ENCODE results near the gene DHX16. TPM values are rescaled to one million over a fixed set of nuclear protein-coding genes. Genes with fewer than 3 reads are reported as not detected.

DHX16 gene
- total and polyA plus RNA-seq, 9 of the 15 experiments (the other 6 are each of a cell fraction or from before 2014, with no cell fraction given): 14.6 to 66.1 (median 47.5) TPM

GRCh38 chr6:30719356-30719755 is 46.5 kb upstream of the DHX16 start (continued):
- TF ChIP-seq ATF3 (IDR thresholded peaks at IDR 0.05) (0 out of 2 replicates have a peak, but pooled peaks have one; percentile 3), ATF3 (CRISPR knock-in tag; conservative IDR thresholded peaks at IDR 0.05) (no peak), PML (IDR thresholded peaks at IDR 0.05; ENCODE audit: low read length) (no peak), RBBP5 (IDR thresholded peaks at IDR 0.05; ENCODE audit: borderline replicate concordance, insufficient read depth, low read length, poor library complexity, severe bottlenecking) (peak; percentile 9), NFRKB (IDR thresholded peaks at IDR 0.05; ENCODE audit: low read depth) (0 out of 2 replicates have a peak, but pooled peaks have one; percentile 18), ZNF318 (IDR thresholded peaks at IDR 0.05; ENCODE audit: borderline replicate concordance in 1 of 2, low read depth in 1 of 2) (no peak), SP2 (IDR thresholded peaks at IDR 0.05; ENCODE audit: extremely low read depth, low read depth, low read length, poor library complexity, severe bottlenecking) (no peak), RFX5 (IDR thresholded peaks at IDR 0.05; ENCODE audit: low read depth, low read length) (0 out of 2 replicates have a peak, but pooled peaks have one; percentile 20), ZBTB43 (CRISPR knock-in tag; IDR thresholded peaks at IDR 0.05) (0 out of 2 replicates have a peak, but pooled peaks have one; percentile 14), KAT8 (IDR thresholded peaks at IDR 0.05; ENCODE audit: low read depth) (0 out of 2 replicates have a peak, but pooled peaks have one; percentile 36), MTA1 (IDR thresholded peaks at IDR 0.05; ENCODE audit: borderline replicate concordance) (no peak), CLOCK (CRISPR knock-in tag; IDR thresholded peaks at IDR 0.05; ENCODE audit: borderline replicate concordance) (peak; percentile 54; the same call in 1 of the 2 replicates), TBL1XR1 (IDR thresholded peaks at IDR 0.05; ENCODE audit: low read length in 2 of 2) (peak in 1 of 2 experiments; percentile 27; a peak in 1 of 4 replicates), ELF1 (tag; IDR thresholded peaks at IDR 0.05) (0 out of 2 replicates have a peak, but pooled peaks have one; percentile 19), PHB (CRISPR knock-in tag; IDR thresholded peaks at IDR 0.05) (no peak)

Measured in K562 (cell line).